Measurements from ENCODE around the gene ERICH6B.

GRCh38 chr13:45521297-45521696 lies 94.2 kb downstream of the ERICH6B start:
- TF ChIP-seq, protein P1, sequence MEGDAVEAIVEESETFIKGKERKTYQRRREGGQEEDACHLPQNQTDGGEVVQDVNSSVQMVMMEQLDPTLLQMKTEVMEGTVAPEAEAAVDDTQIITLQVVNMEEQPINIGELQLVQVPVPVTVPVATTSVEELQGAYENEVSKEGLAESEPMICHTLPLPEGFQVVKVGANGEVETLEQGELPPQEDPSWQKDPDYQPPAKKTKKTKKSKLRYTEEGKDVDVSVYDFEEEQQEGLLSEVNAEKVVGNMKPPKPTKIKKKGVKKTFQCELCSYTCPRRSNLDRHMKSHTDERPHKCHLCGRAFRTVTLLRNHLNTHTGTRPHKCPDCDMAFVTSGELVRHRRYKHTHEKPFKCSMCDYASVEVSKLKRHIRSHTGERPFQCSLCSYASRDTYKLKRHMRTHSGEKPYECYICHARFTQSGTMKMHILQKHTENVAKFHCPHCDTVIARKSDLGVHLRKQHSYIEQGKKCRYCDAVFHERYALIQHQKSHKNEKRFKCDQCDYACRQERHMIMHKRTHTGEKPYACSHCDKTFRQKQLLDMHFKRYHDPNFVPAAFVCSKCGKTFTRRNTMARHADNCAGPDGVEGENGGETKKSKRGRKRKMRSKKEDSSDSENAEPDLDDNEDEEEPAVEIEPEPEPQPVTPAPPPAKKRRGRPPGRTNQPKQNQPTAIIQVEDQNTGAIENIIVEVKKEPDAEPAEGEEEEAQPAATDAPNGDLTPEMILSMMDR (IDR thresholded peaks at IDR 0.05) = no peak
- TF ChIP-seq EP300 (IDR thresholded peaks at IDR 0.05) = no peak
